ENCODE measurements around the gene RNF31.

DNA sequence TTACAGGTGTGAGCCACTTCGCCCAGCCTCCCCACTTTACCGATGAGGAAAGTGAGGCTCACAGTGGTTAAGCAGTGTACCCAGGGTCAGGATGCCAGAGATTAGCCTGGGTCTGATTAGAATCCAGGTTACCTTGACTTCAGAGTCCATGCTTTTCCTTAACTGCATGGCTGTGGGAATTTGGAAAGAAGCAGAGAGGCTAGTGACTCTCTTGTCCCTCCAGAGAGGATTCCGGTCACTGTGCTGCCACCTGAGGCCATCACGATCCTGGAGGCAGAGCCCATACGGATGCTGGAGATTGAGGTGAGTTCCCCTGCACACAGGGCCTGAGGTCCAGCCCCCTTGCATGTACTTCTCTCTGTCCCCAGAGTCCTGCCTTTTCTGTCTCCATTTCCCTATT lies 29.3 kb downstream of the RNF31 start:
- TF ChIP-seq RAD21 (conservative IDR thresholded peaks at IDR 0.05), result no peak
- TF ChIP-seq, protein P1, sequence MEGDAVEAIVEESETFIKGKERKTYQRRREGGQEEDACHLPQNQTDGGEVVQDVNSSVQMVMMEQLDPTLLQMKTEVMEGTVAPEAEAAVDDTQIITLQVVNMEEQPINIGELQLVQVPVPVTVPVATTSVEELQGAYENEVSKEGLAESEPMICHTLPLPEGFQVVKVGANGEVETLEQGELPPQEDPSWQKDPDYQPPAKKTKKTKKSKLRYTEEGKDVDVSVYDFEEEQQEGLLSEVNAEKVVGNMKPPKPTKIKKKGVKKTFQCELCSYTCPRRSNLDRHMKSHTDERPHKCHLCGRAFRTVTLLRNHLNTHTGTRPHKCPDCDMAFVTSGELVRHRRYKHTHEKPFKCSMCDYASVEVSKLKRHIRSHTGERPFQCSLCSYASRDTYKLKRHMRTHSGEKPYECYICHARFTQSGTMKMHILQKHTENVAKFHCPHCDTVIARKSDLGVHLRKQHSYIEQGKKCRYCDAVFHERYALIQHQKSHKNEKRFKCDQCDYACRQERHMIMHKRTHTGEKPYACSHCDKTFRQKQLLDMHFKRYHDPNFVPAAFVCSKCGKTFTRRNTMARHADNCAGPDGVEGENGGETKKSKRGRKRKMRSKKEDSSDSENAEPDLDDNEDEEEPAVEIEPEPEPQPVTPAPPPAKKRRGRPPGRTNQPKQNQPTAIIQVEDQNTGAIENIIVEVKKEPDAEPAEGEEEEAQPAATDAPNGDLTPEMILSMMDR (IDR thresholded peaks at IDR 0.05; ENCODE audit: poor library complexity, severe bottlenecking), result no peak

Measured in neural cell (in vitro differentiated cells).